Measurements from ENCODE around the gene LASP1NB.

LASP1NB gene

GRCh38 chr17:38888842-38889241, 36.6 kb upstream of the LASP1NB start:
- Histone ChIP-seq H3K27ac (ENCODE audit: low read length) (no peak overlapping the region), H3K4me3 (ENCODE audit: low read length) (no peak overlapping the region), H3K36me3 (ENCODE audit: control insufficient read depth, insufficient read depth, low read length) (peaks cover 64% of the 10 kb centered on the region), H3K9me3 (ENCODE audit: control insufficient read depth, insufficient read depth, low read length) (no peaks in the 10 kb centered on the region), H3K27me3 (ENCODE audit: control insufficient read depth, insufficient read depth, low read length) (no peaks in the 10 kb centered on the region), H3K4me1 (ENCODE audit: control insufficient read depth, insufficient read depth, low read length) (peaks cover 98% of the 10 kb centered on the region)
- Mint-ChIP-seq H3K27me3 (ENCODE audit: low read depth in 2 of 2) (no peaks in the 10 kb centered on the region), H3K9me3 (no peaks in the 10 kb centered on the region), H3K36me3 (no peaks in the 10 kb centered on the region), H3K4me3 (no peak overlapping the region), H3K27ac (peak overlapping the region; percentile 90 to 91), H3K4me1 (peaks cover 86 to 89% of the 10 kb centered on the region in 2 donors)
- WGBS (ENCODE audit: insufficient coverage) = 91% methylated on average over 9 of the region's 9 CpGs
- TF ChIP-seq, protein P1, sequence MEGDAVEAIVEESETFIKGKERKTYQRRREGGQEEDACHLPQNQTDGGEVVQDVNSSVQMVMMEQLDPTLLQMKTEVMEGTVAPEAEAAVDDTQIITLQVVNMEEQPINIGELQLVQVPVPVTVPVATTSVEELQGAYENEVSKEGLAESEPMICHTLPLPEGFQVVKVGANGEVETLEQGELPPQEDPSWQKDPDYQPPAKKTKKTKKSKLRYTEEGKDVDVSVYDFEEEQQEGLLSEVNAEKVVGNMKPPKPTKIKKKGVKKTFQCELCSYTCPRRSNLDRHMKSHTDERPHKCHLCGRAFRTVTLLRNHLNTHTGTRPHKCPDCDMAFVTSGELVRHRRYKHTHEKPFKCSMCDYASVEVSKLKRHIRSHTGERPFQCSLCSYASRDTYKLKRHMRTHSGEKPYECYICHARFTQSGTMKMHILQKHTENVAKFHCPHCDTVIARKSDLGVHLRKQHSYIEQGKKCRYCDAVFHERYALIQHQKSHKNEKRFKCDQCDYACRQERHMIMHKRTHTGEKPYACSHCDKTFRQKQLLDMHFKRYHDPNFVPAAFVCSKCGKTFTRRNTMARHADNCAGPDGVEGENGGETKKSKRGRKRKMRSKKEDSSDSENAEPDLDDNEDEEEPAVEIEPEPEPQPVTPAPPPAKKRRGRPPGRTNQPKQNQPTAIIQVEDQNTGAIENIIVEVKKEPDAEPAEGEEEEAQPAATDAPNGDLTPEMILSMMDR (IDR thresholded peaks at IDR 0.05) = no peak
- DNase-seq (no peak), ATAC-seq (no peak)
- intact Hi-C loops (cut with micrococcal nuclease) = loop anchor here (2.0 kb wide), 1 partner anchor 18 kb away; the partner anchor contains the start of gene LASP1

DNA sequence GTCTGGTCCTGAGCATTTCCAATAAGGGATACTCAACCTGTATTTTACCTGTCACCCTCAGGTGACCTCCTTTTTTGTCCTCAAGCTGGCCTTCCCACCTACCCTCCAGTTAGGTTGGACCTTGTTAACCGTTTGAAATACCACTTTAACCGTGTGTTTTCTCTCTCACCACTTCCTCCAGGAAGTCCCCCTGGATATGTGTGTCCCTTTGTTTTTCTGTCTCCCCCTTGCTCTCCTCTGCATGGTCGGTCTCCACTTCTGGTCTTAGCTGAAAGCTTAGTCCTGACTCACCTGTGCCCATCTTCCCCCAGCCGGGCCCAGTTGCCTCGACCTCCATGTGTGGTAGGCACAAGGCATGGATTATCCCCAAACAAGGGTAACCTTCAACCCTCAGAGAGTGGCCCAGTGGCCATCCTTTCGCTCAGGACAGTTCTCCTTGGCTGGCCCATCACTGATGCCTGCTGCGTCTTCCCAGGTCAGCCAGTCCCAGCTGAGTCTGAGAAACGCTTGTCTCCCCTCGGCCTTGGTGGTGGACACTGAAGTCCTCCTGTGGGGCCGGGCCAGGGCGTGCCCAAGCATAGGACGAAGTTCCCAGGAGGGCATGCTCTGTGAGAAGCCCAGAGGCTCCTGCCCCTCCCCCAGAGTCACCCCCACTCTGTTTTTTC, 35.5 kb upstream of the LASP1NB start:
- ATAC-seq (no peak), DNase-seq (no peak)
- Histone ChIP-seq H3K36me3 (ENCODE audit: control insufficient read depth, insufficient read depth, low read length) (peaks cover 67% of the 10 kb centered on the region), H3K4me3 (ENCODE audit: low read length) (no peak overlapping the region), H3K27ac (ENCODE audit: low read length) (peak overlapping the region; percentile 40), H3K27me3 (ENCODE audit: control insufficient read depth, insufficient read depth, low read length) (no peaks in the 10 kb centered on the region), H3K9me3 (ENCODE audit: control insufficient read depth, insufficient read depth, low read length) (no peaks in the 10 kb centered on the region), H3K4me1 (ENCODE audit: control insufficient read depth, insufficient read depth, low read length) (peaks cover 98% of the 10 kb centered on the region)
- 75% methylated on average over 12 of the region's 12 CpGs for WGBS (ENCODE audit: insufficient coverage)
- Mint-ChIP-seq H3K36me3 (no peaks in the 10 kb centered on the region), H3K27ac (peak overlapping the region; percentile 90 to 92), H3K27me3 (ENCODE audit: low read depth in 2 of 2) (no peaks in the 10 kb centered on the region), H3K9me3 (no peaks in the 10 kb centered on the region), H3K4me3 (peak overlapping the region; percentile 39), H3K4me1 (peaks cover 91 to 93% of the 10 kb centered on the region in 2 donors)
- intact Hi-C loops (cut with micrococcal nuclease) = loop anchor here (2.0 kb wide), 1 partner anchor 19 kb away; the partner anchor contains the start of gene LASP1
- TF ChIP-seq, protein P1 (IDR thresholded peaks at IDR 0.05) = no peak

DNA sequence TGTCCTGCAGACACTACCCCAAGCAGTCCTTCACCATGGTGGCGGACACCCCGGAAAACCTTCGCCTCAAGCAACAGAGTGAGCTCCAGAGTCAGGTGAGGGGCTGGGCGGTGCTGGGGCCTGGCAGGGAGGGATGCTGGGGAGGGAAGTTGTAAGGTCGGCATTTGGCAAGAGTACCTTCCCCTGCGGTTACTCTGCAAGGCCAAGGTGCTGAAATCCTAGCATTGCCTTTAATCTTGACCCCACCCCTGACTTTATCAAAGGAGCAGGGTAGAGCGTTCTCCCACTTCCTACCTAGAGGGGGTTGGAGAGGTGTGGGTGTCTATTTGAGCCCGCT, 35.0 kb upstream of the LASP1NB start:
- DNase-seq (peak in 1 of 2 donors; percentile 55), ATAC-seq (no peak)
- intact Hi-C loops (cut with micrococcal nuclease) = no loop called here
- H3K4me1 Mint-ChIP-seq = peaks cover 88 to 89% of the 10 kb centered on the region in 2 donors
- H3K4me1 ChIP-seq (ENCODE audit: control insufficient read depth, insufficient read depth, low read length) = peaks cover 97% of the 10 kb centered on the region
- H3K36me3 ChIP-seq (ENCODE audit: control insufficient read depth, insufficient read depth, low read length) = peaks cover 62% of the 10 kb centered on the region
- H3K9me3 Mint-ChIP-seq = no peaks in the 10 kb centered on the region
- TF ChIP-seq, protein P1 (IDR thresholded peaks at IDR 0.05) = no peak
- H3K27ac ChIP-seq (ENCODE audit: low read length) = peak overlapping the region; percentile 40
- H3K9me3 ChIP-seq (ENCODE audit: control insufficient read depth, insufficient read depth, low read length) = no peaks in the 10 kb centered on the region
- no peaks in the 10 kb centered on the region for H3K27me3 Mint-ChIP-seq (ENCODE audit: low read depth in 2 of 2)
- no peaks in the 10 kb centered on the region for H3K27me3 ChIP-seq (ENCODE audit: control insufficient read depth, insufficient read depth, low read length)
- WGBS (ENCODE audit: insufficient coverage) = 62% methylated on average over 6 of the region's 8 CpGs
- peak overlapping the region; percentile 90 to 92 for H3K27ac Mint-ChIP-seq
- peak overlapping the region; percentile 31 for H3K4me3 Mint-ChIP-seq
- H3K36me3 Mint-ChIP-seq = no peaks in the 10 kb centered on the region
- no peak overlapping the region for H3K4me3 ChIP-seq (ENCODE audit: low read length)

DNA sequence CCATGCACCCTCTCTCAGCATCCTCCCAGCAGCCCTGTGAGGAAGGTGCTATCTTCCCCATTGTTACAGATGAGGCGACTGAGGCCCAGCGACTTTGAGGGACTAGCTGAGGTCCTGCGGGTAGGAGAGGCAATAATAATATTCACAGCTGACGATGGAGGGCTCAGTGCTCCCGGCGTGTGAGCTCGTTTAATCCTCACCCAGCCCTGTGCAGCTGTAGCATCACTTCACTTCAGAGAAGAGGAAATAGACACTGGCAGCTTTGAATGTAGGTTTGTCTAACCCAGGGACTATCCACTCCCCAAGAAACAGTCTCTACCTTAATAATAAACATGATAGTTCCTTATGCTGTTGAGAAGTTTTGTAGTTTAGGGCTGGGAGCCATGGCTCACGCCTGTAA, 34.0 kb upstream of the LASP1NB start:
- no peaks in the 10 kb centered on the region for H3K36me3 Mint-ChIP-seq
- ATAC-seq (no peak), DNase-seq (peak in 1 of 2 donors; percentile 64)
- peaks cover 97% of the 10 kb centered on the region for H3K4me1 ChIP-seq (ENCODE audit: control insufficient read depth, insufficient read depth, low read length)
- TF ChIP-seq, protein P1 (IDR thresholded peaks at IDR 0.05) = no peak
- H3K27me3 Mint-ChIP-seq (ENCODE audit: low read depth in 2 of 2) = no peaks in the 10 kb centered on the region
- H3K27me3 ChIP-seq (ENCODE audit: control insufficient read depth, insufficient read depth, low read length) = no peaks in the 10 kb centered on the region
- no peaks in the 10 kb centered on the region for H3K9me3 Mint-ChIP-seq
- H3K36me3 ChIP-seq (ENCODE audit: control insufficient read depth, insufficient read depth, low read length) = peaks cover 67% of the 10 kb centered on the region
- H3K27ac Mint-ChIP-seq = peak overlapping the region; percentile 90 to 92
- H3K4me3 Mint-ChIP-seq = peak overlapping the region; percentile 70
- WGBS (ENCODE audit: insufficient coverage) = 54% methylated on average over 8 of the region's 8 CpGs
- peak overlapping the region; percentile 40 for H3K27ac ChIP-seq (ENCODE audit: low read length)
- H3K4me3 ChIP-seq (ENCODE audit: low read length) = no peak overlapping the region
- intact Hi-C loops (cut with micrococcal nuclease) = no loop called here
- no peaks in the 10 kb centered on the region for H3K9me3 ChIP-seq (ENCODE audit: control insufficient read depth, insufficient read depth, low read length)
- peaks cover 82 to 87% of the 10 kb centered on the region in 2 donors for H3K4me1 Mint-ChIP-seq

Measured in natural killer cell (primary cell).